ENCODE measurements around the gene UBAC2. TPM values are rescaled to one million over a fixed set of nuclear protein-coding genes. Genes with fewer than 3 reads are reported as not detected.

Gene UBAC2, protein sequence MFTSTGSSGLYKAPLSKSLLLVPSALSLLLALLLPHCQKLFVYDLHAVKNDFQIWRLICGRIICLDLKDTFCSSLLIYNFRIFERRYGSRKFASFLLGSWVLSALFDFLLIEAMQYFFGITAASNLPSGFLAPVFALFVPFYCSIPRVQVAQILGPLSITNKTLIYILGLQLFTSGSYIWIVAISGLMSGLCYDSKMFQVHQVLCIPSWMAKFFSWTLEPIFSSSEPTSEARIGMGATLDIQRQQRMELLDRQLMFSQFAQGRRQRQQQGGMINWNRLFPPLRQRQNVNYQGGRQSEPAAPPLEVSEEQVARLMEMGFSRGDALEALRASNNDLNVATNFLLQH
- total RNA-seq (71.2 and 72.1 TPM in 2 replicates), polyA plus RNA-seq (127 and 130 TPM in 2 replicates)

DNA sequence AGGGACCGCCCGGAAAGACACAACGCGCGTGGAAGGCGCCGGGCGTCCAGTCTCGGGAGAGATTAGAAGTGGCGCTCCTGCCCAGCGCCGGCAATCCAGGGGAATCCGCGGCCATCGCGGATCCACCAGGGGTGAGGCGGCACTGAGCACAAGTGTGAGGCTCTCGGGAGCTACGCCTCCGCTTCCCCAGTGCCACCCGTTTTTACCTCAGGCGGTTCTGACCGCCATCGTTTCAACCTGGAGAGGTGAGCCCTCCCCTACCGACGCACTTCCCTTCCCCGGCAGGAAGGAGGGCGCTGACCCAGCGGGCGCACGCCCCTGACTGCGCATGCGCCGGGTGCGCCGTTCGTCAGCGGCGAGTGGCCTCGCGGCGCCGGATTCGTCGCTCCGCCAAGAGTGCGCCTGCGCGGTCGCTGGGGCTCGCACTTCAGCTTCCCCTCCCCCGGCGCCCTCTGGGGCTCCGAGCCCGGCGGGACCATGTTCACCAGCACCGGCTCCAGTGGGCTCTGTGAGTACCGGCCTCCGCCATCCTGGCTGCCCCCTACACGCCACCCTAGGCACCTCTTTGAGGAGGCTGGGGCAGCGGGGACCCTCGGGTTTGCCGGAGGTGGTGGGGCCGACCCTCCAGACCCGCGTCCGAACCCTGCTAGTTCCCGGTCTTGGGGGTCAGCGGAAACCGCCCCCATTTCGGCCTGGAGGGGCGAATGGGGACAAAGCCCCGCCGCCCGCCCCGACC, at the start of gene UBAC2:
TSS of gene UBAC2 (plus strand) at position 423 of the 736 bp plus-strand sequence. CDS start at position 478, 55 bp downstream.
- peaks cover 6% of the 10 kb centered on the region for H3K4me1 ChIP-seq (ENCODE audit: low read depth)
- no peaks in the 10 kb centered on the region for H3K27me3 ChIP-seq
- peak within 1 kb of the TSS; percentile 87 for H3K27ac ChIP-seq
- H3K36me3 ChIP-seq, result no peaks in the 10 kb centered on the region
- TF ChIP-seq, protein P1, sequence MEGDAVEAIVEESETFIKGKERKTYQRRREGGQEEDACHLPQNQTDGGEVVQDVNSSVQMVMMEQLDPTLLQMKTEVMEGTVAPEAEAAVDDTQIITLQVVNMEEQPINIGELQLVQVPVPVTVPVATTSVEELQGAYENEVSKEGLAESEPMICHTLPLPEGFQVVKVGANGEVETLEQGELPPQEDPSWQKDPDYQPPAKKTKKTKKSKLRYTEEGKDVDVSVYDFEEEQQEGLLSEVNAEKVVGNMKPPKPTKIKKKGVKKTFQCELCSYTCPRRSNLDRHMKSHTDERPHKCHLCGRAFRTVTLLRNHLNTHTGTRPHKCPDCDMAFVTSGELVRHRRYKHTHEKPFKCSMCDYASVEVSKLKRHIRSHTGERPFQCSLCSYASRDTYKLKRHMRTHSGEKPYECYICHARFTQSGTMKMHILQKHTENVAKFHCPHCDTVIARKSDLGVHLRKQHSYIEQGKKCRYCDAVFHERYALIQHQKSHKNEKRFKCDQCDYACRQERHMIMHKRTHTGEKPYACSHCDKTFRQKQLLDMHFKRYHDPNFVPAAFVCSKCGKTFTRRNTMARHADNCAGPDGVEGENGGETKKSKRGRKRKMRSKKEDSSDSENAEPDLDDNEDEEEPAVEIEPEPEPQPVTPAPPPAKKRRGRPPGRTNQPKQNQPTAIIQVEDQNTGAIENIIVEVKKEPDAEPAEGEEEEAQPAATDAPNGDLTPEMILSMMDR (IDR thresholded peaks at IDR 0.05; ENCODE audit: low read depth, low read length), result no peak
- H3K9me3 ChIP-seq (ENCODE audit: low read depth), result no peaks in the 10 kb centered on the region
- DNase-seq (ENCODE audit: low read depth in 1 of 2, low spot score in 1 of 2), result peak; percentile 96 to 97
- peak within 1 kb of the TSS; percentile 82 for H3K4me3 ChIP-seq

DNA sequence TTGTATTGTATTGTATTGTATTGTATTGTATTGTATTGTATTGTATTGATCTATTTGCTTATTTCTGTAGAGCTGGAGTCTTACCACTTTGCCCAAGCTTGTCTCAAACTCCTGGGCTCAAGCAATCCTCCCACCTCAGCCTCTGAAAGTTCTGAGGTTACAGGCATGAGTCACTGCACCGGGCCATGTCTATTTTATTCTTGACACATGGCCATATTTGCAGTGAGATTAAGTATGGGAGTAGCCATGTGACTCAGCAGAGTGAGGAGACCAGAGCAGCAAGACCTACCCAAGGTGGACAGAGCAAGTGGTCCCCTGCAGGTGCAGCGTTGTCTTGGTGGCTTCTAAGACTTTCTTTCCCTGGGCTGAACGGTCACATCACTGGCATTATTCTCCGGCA, 49.1 kb upstream of the UBAC2 start:
- Histone ChIP-seq H3K27ac (no peak overlapping the region), H3K27me3 (no peaks in the 10 kb centered on the region), H3K4me1 (ENCODE audit: low read depth) (peaks cover 4% of the 10 kb centered on the region), H3K4me3 (no peak overlapping the region), H3K9me3 (ENCODE audit: low read depth) (no peaks in the 10 kb centered on the region), H3K36me3 (no peaks in the 10 kb centered on the region)
- TF ChIP-seq, protein P1 (IDR thresholded peaks at IDR 0.05; ENCODE audit: low read depth, low read length), result no peak
- peak in 1 of 2 donors; percentile 54 for DNase-seq (ENCODE audit: low read depth in 1 of 2, low spot score in 1 of 2)

DNA sequence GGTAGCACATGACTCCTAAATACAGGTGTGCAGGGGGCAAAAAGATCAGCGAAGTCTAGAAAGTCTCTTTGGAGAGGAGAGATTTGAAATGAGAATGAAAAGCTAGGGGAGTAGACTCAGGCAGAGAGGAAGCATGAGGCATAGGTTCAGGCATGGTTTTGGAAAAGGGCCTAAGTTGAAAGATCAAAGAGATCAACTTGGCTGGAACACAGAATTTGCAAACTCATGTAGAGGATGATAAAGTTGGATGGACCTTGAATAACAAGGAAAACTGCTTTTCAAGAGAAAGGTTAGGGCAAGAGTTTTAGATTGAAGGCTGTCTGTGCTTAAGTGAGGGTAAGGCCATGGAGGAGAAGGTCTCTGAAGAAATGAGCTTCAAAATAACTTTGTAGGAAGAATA, 47.4 kb upstream of the UBAC2 start:
- H3K4me3 ChIP-seq, result no peak overlapping the region
- H3K36me3 ChIP-seq, result no peaks in the 10 kb centered on the region
- no peaks in the 10 kb centered on the region for H3K27me3 ChIP-seq
- no peak overlapping the region for H3K27ac ChIP-seq
- peaks cover 6% of the 10 kb centered on the region for H3K4me1 ChIP-seq (ENCODE audit: low read depth)
- no peaks in the 10 kb centered on the region for H3K9me3 ChIP-seq (ENCODE audit: low read depth)
- TF ChIP-seq, protein P1 (IDR thresholded peaks at IDR 0.05; ENCODE audit: low read depth, low read length), result no peak
- DNase-seq (ENCODE audit: low read depth in 1 of 2, low spot score in 1 of 2), result peak in 1 of 2 donors; percentile 27

DNA sequence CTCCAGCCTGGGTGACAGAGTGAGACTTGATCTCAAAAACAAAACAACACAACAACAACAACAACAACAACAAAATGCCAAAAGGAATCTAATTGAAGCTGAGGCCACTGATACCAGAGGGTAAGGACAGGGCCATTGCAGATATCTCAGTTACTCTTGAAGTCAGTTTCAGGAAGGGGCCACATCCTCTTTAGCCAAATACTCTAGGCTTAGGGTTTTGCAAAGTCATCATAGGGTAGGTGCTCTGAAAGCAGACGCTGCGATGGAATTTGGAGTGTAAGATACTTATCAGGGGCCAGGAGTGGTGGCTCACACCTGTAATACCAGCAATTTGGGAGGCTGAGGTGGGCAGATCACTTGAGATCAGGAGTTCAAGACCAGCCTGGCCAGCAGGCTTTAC, 46.6 kb upstream of the UBAC2 start:
- no peak for DNase-seq (ENCODE audit: low read depth in 1 of 2, low spot score in 1 of 2)
- peaks cover 15% of the 10 kb centered on the region for H3K4me1 ChIP-seq (ENCODE audit: low read depth)
- H3K4me3 ChIP-seq, result no peak overlapping the region
- H3K27me3 ChIP-seq, result no peaks in the 10 kb centered on the region
- no peaks in the 10 kb centered on the region for H3K9me3 ChIP-seq (ENCODE audit: low read depth)
- H3K36me3 ChIP-seq, result no peaks in the 10 kb centered on the region
- TF ChIP-seq, protein P1 (IDR thresholded peaks at IDR 0.05; ENCODE audit: low read depth, low read length), result no peak
- H3K27ac ChIP-seq, result no peak overlapping the region

DNA sequence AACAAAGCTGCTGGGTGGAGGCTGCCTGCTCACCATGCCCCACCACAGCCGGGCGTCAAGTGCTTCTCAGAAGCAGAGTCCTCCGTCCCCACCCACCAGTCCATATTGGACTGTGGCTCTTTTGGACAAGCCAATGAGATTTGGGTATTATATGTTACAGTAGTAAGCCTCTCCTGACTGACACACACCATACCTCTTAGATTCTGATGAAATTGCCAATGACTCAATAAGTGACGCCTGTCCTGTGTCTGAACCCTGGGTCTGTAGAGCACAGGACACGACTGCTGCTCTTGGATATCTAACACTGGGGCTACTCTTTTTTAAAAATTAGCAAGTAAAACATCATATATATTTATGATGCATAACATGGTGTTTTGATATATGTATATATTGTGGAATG, 44.8 kb upstream of the UBAC2 start:
- Histone ChIP-seq H3K36me3 (no peaks in the 10 kb centered on the region), H3K4me3 (no peak overlapping the region), H3K4me1 (ENCODE audit: low read depth) (peaks cover 33% of the 10 kb centered on the region), H3K9me3 (ENCODE audit: low read depth) (no peaks in the 10 kb centered on the region), H3K27me3 (no peaks in the 10 kb centered on the region), H3K27ac (no peak overlapping the region)
- DNase-seq (ENCODE audit: low read depth in 1 of 2, low spot score in 1 of 2), result no peak
- TF ChIP-seq, protein P1 (IDR thresholded peaks at IDR 0.05; ENCODE audit: low read depth, low read length), result no peak
